Measurements from ENCODE around the gene CCDC27.

The CCDC27 gene

GRCh38 chr1:3753656-3754454, 1.6 kb downstream of the CCDC27 start:
- no peak overlapping the region for H3K4me3 ChIP-seq (ENCODE audit: low read depth, low read length)
- H3K27me3 ChIP-seq, result peaks cover 4% of the 10 kb centered on the region; the same call in 1 of the 2 replicates

GRCh38 chr1:3756394-3756793, 4.1 kb downstream of the CCDC27 start:
- DNase-seq, result no peak
- TF ChIP-seq CTCF (IDR thresholded peaks at IDR 0.05; ENCODE audit: low read depth, low read length), result no peak
- Histone ChIP-seq H3K4me3 (ENCODE audit: low read depth, low read length) (no peak overlapping the region), H3K4me1 (no peaks in the 10 kb centered on the region), H3K9me3 (no peaks in the 10 kb centered on the region), H3K27me3 (peaks cover 10% of the 10 kb centered on the region; the same call in 1 of the 2 replicates), H3K36me3 (no peaks in the 10 kb centered on the region)

More at GRCh38 chr1:3753656-3754454, 1.6 kb downstream of the CCDC27 start:
- H3K4me1 ChIP-seq, result no peaks in the 10 kb centered on the region
- no peaks in the 10 kb centered on the region for H3K9me3 ChIP-seq
- no peak for TF ChIP-seq CTCF (IDR thresholded peaks at IDR 0.05; ENCODE audit: low read depth, low read length)
- H3K36me3 ChIP-seq, result no peaks in the 10 kb centered on the region
- no peak for DNase-seq

GRCh38 chr1:3759164-3759563, 6.9 kb downstream of the CCDC27 start:
- H3K9me3 ChIP-seq, result no peaks in the 10 kb centered on the region
- no peak for TF ChIP-seq CTCF (IDR thresholded peaks at IDR 0.05; ENCODE audit: low read depth, low read length)
- no peak for DNase-seq

GRCh38 chr1:3759796-3760195, 7.5 kb downstream of the CCDC27 start:
- no peaks in the 10 kb centered on the region for H3K4me1 ChIP-seq
- no peaks in the 10 kb centered on the region for H3K9me3 ChIP-seq
- no peaks in the 10 kb centered on the region for H3K36me3 ChIP-seq
- no peak overlapping the region for H3K4me3 ChIP-seq (ENCODE audit: low read depth, low read length)
- TF ChIP-seq CTCF (IDR thresholded peaks at IDR 0.05; ENCODE audit: low read depth, low read length), result no peak
- H3K27me3 ChIP-seq, result peaks cover 10% of the 10 kb centered on the region; the same call in 1 of the 2 replicates
- DNase-seq, result no peak

More at GRCh38 chr1:3759164-3759563, 6.9 kb downstream of the CCDC27 start:
- no peaks in the 10 kb centered on the region for H3K4me1 ChIP-seq
- H3K4me3 ChIP-seq (ENCODE audit: low read depth, low read length), result no peak overlapping the region
- H3K27me3 ChIP-seq, result peaks cover 10% of the 10 kb centered on the region; the same call in 1 of the 2 replicates
- H3K36me3 ChIP-seq, result no peaks in the 10 kb centered on the region

GRCh38 chr1:3761296-3762010, 9.2 kb downstream of the CCDC27 start:
- no peaks in the 10 kb centered on the region for H3K36me3 ChIP-seq
- H3K4me3 ChIP-seq (ENCODE audit: low read depth, low read length), result no peak overlapping the region
- H3K27me3 ChIP-seq, result peaks cover 9% of the 10 kb centered on the region; the same call in 1 of the 2 replicates
- no peak for TF ChIP-seq CTCF (IDR thresholded peaks at IDR 0.05; ENCODE audit: low read depth, low read length)
- H3K4me1 ChIP-seq, result no peaks in the 10 kb centered on the region
- no peak for DNase-seq
- H3K9me3 ChIP-seq, result no peaks in the 10 kb centered on the region
